Measurements from ENCODE around the gene UBALD1. TPM values are rescaled to one million over a fixed set of nuclear protein-coding genes. Genes with fewer than 3 reads are reported as not detected.

The UBALD1 gene
- total RNA-seq, 2 experiments from 2014 or later = 20.2 to 27.7 TPM

DNA sequence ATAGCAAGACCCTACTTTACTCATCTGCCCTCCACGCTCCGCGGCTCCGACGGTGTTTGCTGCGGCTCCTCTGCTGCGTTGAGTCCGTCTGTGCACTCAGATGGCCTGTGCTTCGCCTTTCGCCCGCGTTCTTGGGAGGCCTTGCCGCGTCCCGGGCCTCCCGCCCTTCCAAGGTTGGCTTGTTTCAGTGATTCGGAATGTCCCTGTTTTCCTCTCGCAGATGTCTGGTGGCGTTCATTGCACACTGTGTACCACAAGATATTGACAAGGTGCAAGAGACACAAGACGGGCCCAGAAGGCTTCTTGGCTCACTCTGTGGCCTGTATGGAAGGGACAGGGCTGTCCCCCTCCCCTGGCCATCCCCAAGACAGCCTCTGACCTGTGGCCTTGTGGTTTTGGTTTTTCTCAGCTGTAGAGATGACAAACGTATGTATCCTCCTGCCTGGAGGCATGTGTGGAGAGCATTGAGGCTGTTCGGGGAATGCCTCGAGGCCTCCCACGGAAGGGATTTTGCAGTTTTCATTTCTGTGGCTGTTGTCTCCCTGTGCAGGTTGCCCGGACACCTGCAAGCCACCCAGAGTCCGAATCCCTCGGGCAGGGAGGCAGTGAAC, 25.3 kb upstream of the UBALD1 start:
- no peak for ATAC-seq
- Mint-ChIP-seq H3K27me3 (no peaks in the 10 kb centered on the region), H3K27ac (no peak overlapping the region), H3K9me3 (ENCODE audit: low read depth) (no peaks in the 10 kb centered on the region), H3K4me3 (no peak overlapping the region), H3K4me1 (peaks cover 23% of the 10 kb centered on the region), H3K36me3 (peaks cover 6% of the 10 kb centered on the region)
- DNase-seq = no peak
- CTCF ChIA-PET = no interaction called here

DNA sequence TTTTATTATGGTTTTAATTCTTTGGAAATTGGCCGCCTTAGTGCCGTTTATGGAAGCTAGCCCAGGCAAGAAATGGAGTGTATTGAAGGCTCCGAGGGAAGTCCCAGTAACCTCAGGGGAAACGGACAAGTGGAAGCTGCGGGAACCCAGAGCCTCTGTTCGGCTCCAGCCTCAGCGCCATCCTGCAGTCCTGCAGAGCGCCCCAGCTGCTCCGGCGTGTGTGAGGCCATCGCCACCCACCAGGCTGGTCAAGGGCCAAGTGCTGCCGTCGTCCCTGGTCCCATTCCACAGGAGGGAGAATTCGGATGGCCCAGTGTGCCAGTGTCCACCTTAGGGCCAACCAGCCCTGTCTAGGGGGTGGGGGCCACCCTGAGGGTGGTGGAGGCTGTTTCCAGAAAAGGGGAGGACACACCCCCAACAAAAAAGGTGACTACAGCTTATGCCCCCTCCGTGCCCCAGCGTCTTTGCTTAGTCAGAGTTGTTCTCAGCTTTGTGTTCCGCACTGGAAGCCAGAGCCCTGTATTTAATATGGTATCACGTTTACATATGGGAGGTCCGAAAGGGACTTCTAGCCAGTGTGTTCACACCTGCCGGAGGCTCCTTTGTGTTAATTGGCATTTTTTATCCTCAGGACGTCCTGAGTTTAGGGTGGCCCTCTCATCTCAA, 22.9 kb upstream of the UBALD1 start:
- Mint-ChIP-seq H3K9me3 (ENCODE audit: low read depth) (no peaks in the 10 kb centered on the region), H3K4me3 (no peak overlapping the region), H3K27ac (no peak overlapping the region), H3K4me1 (peaks cover 21% of the 10 kb centered on the region), H3K36me3 (peaks cover 6% of the 10 kb centered on the region), H3K27me3 (no peaks in the 10 kb centered on the region)
- CTCF ChIA-PET = interaction anchor here (1.0 to 1.1 kb wide), 2 partner anchors 13 kb away, joined by 4 to 5 read pairs; partner anchors contain the start of gene MGRN1
- DNase-seq (no peak), ATAC-seq (no peak)

DNA sequence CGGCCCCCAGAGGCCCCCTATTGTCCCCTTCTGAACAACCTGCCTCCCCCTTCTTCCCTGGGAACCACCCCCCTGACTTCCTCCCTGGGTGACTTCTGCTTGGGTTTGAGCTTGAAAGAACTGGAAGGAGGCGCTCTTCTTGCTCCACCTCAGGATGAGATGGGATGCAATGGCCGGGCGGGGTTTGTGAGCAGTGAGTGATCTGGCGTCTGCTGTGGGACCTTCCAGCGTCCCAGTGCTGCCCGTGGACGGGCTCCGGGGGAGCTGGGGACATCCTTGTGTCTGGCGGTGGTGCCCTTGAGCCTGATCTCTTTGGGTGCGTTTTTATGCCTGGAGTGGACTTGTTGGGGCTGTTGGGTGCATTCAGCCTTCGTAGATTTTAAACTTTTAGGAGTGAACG, 21.5 kb upstream of the UBALD1 start:
- ATAC-seq (no peak), DNase-seq (no peak)
- Mint-ChIP-seq H3K4me1 (peaks cover 20% of the 10 kb centered on the region), H3K27me3 (no peaks in the 10 kb centered on the region), H3K9me3 (ENCODE audit: low read depth) (no peaks in the 10 kb centered on the region), H3K36me3 (peaks cover 11% of the 10 kb centered on the region), H3K4me3 (no peak overlapping the region), H3K27ac (no peak overlapping the region)
- CTCF ChIA-PET = interaction anchor here (1.0 to 1.3 kb wide), 3 partner anchors 11 to 20 kb away, joined by 3 to 6 read pairs (median 4); no protein-coding TSS in a partner anchor

DNA sequence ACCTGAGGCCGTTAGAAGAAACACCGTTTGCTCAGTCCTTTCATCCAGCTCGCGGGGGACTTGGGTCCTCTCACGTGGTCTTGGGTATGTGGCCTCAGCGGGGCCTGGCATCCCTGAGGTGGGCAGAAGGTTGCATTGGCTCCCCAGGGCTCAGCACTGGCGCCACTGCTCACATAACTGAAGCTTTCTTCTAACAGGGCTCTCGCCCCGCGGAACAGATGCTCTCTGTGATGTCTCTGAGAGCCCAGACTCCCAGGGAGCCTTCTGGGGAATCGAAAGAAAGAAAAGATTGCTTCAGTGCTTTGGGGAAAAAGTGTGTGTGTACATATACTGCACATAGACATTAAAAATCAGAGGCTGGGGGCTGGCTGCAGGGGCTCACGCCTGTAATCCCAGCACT, 20.1 kb upstream of the UBALD1 start:
- H3K4me3 Mint-ChIP-seq = no peak overlapping the region
- DNase-seq (no peak), ATAC-seq (no peak)
- H3K36me3 Mint-ChIP-seq = peaks cover 13% of the 10 kb centered on the region
- CTCF ChIA-PET = interaction anchor here (2.5 kb wide), 1 partner anchor 11 kb away, joined by 7 read pairs; the partner anchor contains the start of gene MGRN1
- no peaks in the 10 kb centered on the region for H3K9me3 Mint-ChIP-seq (ENCODE audit: low read depth)
- no peaks in the 10 kb centered on the region for H3K27me3 Mint-ChIP-seq
- H3K27ac Mint-ChIP-seq = no peak overlapping the region
- peaks cover 6% of the 10 kb centered on the region for H3K4me1 Mint-ChIP-seq

DNA sequence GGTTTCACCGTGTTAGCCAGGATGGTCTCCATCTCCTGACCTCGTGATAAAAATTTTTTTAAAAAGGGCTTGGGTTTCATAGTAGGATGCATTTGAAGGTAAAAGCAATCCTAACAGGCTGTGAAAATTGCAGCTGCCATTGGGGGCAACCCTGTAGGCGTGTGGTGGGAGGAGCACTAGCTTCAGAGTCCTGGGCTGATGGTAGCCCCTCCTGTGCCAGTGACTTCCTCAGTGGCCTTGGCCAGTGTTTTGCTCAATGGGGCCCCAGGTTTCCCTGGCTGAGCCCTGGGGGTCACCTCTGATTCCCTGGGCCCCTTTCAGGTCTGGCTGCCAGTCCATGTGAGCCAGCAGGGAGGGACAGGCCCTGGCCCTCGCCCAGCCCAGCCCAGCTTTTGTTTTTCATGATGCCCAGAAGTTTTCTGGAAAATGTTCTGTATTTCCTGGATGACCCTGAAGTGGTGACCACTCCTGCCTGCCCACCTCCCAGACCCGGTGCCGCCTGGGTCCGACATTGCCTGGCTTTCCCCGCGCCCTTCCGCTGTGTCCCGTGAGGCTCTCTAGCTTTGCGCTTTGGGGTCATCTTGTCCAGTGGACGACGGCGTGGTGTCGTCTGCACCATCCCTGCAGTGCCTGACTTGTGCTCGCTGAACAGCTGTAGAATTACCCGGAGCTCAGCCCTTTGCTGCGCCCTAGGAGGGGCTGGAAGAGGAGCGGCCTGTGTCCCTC, 19.4 kb upstream of the UBALD1 start:
- Mint-ChIP-seq H3K9me3 (ENCODE audit: low read depth) (no peaks in the 10 kb centered on the region), H3K4me1 (peaks cover 2% of the 10 kb centered on the region), H3K27me3 (no peaks in the 10 kb centered on the region), H3K27ac (no peak overlapping the region), H3K36me3 (peaks cover 15% of the 10 kb centered on the region), H3K4me3 (no peak overlapping the region)
- CTCF ChIA-PET = interaction anchor here (1.1 to 2.5 kb wide), 2 partner anchors 9 to 10 kb away, joined by 3 to 7 read pairs; partner anchors contain the start of gene MGRN1
- no peak for DNase-seq
- ATAC-seq = no peak

DNA sequence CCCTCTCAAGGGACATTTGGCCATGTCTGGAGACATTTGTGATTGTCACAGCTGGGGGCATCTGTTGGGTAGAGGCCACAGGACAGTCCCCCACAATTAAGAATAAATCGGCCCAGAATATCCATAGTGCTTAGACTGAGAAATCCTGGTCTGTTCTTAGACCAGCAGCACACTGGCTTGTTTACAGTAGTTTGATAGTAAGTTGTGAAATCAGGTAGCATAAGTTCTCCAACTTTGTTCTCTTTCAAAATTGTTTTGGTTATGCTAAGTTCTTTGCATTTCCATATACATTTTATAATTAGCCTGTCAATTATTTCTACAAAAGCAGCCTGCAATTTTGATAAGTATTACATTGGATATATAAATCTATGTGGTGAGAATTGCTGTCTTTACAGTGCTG, 16.8 kb upstream of the UBALD1 start:
- no peak for ATAC-seq
- H3K27ac Mint-ChIP-seq = no peak overlapping the region
- no peaks in the 10 kb centered on the region for H3K9me3 Mint-ChIP-seq (ENCODE audit: low read depth)
- no peaks in the 10 kb centered on the region for H3K27me3 Mint-ChIP-seq
- peaks cover 9% of the 10 kb centered on the region for H3K4me1 Mint-ChIP-seq
- DNase-seq = no peak
- CTCF ChIA-PET = interaction anchor here (0.6 kb wide), 1 partner anchor 76 kb away, joined by 3 read pairs; no protein-coding TSS in a partner anchor
- H3K4me3 Mint-ChIP-seq = no peak overlapping the region
- peaks cover 25% of the 10 kb centered on the region for H3K36me3 Mint-ChIP-seq

DNA sequence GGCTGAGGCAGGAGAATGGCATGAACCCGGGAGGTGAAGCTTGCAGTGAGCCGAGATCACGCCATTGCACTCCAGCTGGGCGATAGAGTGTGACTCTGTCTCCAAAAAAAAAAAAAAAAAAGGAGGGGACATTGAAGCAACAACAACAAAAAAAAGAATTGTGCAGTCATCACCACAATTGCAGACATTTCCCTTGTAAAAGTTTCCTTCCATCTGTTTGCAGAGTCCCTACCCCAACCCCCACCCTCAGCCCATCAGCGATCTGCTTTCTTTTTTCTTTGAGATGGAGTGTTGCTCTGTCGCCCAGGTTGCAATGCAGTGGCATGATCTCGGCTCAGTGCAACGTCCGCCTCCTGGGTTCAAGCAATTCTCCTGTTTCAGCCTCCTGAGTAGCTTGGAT, 13.6 kb upstream of the UBALD1 start:
- DNase-seq (no peak), ATAC-seq (no peak)
- Mint-ChIP-seq H3K9me3 (ENCODE audit: low read depth) (no peaks in the 10 kb centered on the region), H3K4me3 (no peak overlapping the region), H3K4me1 (peaks cover 29% of the 10 kb centered on the region), H3K36me3 (peaks cover 22% of the 10 kb centered on the region), H3K27ac (no peak overlapping the region), H3K27me3 (no peaks in the 10 kb centered on the region)
- CTCF ChIA-PET = interaction anchor here (1.1 kb wide), 1 partner anchor 22 kb away, joined by 6 read pairs; no protein-coding TSS in a partner anchor

DNA sequence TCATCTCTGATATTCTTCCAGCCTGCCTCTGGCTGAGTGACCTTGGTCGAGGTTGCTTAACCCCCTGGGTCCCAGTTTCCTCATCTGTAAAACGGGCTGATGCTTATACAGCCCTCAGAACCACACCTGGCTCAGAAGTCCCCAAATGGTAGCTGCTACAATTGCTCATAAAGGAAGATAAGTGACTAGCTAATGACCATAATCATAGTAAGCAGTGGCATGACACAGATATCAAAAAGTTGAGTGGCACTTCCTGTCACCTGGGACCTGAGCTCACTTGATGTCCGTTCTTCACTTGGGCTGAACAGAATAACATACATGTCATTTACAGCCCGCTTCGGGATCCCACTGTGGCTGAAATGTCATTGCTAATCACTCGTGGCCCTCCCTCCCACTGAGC, 11.7 kb upstream of the UBALD1 start:
- CTCF ChIA-PET = interaction anchor here (1.4 to 4.1 kb wide), 4 partner anchors 10 to 41 kb away, joined by 3 to 44 read pairs (median 11); partner anchors contain the start of gene UBALD1
- H3K27ac Mint-ChIP-seq = peak overlapping the region; percentile 59
- H3K27me3 Mint-ChIP-seq = no peaks in the 10 kb centered on the region
- peak overlapping the region; percentile 89 for H3K4me3 Mint-ChIP-seq
- no peaks in the 10 kb centered on the region for H3K9me3 Mint-ChIP-seq (ENCODE audit: low read depth)
- peaks cover 18% of the 10 kb centered on the region for H3K36me3 Mint-ChIP-seq
- DNase-seq (no peak), ATAC-seq (no peak)
- peaks cover 31% of the 10 kb centered on the region for H3K4me1 Mint-ChIP-seq

DNA sequence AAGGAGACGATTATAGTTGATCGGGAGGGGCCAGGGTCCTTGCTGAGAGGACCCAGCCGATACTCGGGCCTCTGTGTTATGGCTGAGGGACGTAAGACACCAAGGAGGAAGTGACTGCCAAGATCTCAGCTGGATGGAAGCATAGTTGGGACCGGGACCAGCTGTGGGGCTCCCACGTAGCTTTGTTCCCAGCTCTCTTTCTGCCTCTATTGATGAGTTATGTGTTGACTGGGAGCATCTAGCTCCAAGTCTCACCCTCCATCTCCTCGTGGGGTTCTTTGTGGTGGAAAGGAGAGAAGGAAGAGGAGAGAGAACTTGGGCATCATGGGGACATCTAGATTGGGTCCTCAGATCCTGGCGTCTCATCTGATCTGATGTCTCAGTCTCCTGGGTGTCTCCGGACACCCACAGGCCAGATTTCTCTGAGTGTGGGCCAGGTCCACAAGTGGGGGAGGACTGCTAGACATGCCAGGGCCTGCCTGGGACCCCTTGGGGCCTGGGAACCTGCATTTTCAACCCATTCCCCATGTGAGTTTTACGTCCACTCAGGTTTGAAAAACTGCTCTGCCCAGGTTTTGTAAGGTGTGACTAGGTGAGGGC, 11.0 kb upstream of the UBALD1 start:
- CTCF ChIA-PET = interaction anchor here (0.7 to 4.1 kb wide), 10 partner anchors 8 to 119 kb away, joined by 3 to 44 read pairs (median 6); partner anchors contain the start of genes ANKS3, DNAAF8 and UBALD1
- peak; percentile 8 for ATAC-seq

DNA sequence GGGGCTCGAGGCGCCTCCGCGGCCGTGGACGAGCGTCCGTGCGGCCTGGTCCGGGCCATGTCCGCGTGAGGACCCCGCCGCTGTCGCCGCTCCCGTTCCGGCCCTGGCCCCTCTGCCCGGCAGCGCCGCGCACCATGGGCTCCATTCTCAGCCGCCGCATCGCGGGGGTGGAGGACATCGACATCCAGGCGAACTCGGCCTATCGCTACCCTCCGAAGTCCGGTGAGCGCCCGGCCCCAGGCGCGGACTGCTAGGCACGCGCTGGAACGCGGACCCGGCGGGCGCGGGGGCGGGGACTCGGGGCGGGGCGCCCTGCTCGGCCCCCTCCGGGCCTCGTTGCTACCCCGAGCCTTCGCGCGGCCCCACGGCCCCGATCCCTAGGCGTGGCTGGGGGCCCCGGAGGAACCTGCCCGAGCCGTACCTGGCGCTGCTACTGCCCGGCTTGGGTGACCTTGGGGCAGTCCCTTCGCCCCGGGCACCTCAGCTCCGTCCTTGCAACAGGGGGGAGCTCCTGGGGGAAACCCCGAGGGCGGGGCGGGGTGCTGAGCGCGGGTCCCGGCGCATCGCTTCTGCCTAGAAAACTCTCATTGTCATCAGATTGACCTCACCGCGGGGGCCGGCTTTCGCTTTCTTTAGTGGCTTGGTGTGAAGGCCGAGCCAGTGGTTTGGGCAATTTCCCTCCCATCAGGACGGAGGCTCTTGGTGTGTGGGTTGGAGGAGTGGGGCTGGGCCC, 10.3 kb upstream of the UBALD1 start:
- peaks cover 13% of the 10 kb centered on the region for H3K36me3 Mint-ChIP-seq
- no peaks in the 10 kb centered on the region for H3K9me3 Mint-ChIP-seq (ENCODE audit: low read depth)
- peak overlapping the region; percentile 88 for H3K27ac Mint-ChIP-seq
- H3K4me1 Mint-ChIP-seq = peaks cover 31% of the 10 kb centered on the region
- CTCF ChIA-PET = interaction anchor here (0.5 to 4.1 kb wide), 24 partner anchors 9 to 371 kb away, joined by 3 to 44 read pairs (median 4); partner anchors contain the start of genes ANKS3, CDIP1, DNAAF8 and NMRAL1
- peak; percentile 86 for DNase-seq
- ATAC-seq = peak; percentile 42
- peak overlapping the region; percentile 89 for H3K4me3 Mint-ChIP-seq
- no peaks in the 10 kb centered on the region for H3K27me3 Mint-ChIP-seq

More for the DNA sequence above, 11.0 kb upstream of the UBALD1 start:
- peaks cover 31% of the 10 kb centered on the region for H3K4me1 Mint-ChIP-seq
- peak overlapping the region; percentile 88 for H3K27ac Mint-ChIP-seq
- no peaks in the 10 kb centered on the region for H3K9me3 Mint-ChIP-seq (ENCODE audit: low read depth)
- H3K27me3 Mint-ChIP-seq = no peaks in the 10 kb centered on the region
- no peak for DNase-seq
- peaks cover 13% of the 10 kb centered on the region for H3K36me3 Mint-ChIP-seq
- H3K4me3 Mint-ChIP-seq = peak overlapping the region; percentile 89

DNA sequence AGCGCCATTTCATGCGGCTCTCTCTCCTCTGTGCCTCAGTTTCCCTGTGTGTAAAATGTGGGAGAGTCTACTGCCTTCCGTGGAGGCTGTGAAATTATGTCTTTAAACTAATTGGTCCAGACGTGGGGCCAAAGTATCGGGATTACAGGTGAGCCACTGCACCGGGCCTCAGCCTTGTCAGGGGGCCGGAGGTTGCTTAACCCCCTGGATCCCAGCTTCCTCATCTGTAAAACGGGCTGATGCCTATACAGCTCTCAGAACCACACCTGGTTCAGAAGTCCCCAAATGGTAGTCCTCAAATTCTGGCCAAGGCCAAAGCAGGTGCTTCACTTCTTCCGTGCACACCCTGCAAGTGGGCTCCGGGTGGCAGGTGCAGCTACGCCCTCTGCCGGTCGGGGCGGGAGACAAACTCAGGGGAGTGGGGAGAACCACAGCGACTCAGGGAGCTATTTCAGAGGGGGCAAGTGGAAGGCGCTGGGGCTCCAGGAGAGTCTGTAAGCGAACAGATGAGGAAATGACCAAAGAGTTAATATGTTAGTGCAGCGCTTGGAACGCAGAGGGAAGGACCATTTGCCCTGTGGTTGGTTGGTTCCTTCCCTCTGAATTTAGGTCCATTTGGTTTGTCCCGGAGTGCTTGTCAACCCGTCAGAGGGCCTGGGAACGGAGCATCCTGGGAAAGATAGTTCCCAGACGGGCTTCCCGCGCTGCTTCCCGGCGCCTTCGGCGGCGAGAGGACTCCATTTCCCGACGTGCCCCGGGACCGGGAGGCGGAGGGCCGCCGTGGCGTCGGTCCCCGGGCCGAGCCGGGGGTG, 9.5 kb upstream of the UBALD1 start, which contains the start of gene MGRN1:
TSS of gene MGRN1 (plus strand) at position 812 of the 812 bp plus-strand sequence. CDS start 135 bp downstream, outside the sequence.
- CTCF ChIA-PET = interaction anchor here (0.5 to 4.1 kb wide), 28 partner anchors 8 to 371 kb away, joined by 3 to 44 read pairs (median 4); partner anchors contain the start of genes ANKS3, CDIP1, CORO7 and DNAAF8
- H3K4me1 Mint-ChIP-seq = peaks cover 31% of the 10 kb centered on the region
- peak within 1 kb of the TSS; percentile 98 for H3K27ac Mint-ChIP-seq
- peak; percentile 96 for DNase-seq
- peaks cover 13% of the 10 kb centered on the region for H3K36me3 Mint-ChIP-seq
- peak; percentile 87 for ATAC-seq
- peak within 1 kb of the TSS; percentile 89 for H3K4me3 Mint-ChIP-seq
- no peaks in the 10 kb centered on the region for H3K9me3 Mint-ChIP-seq (ENCODE audit: low read depth)
- no peaks in the 10 kb centered on the region for H3K27me3 Mint-ChIP-seq
